HL-60 (cell line): ENCODE data around the gene TMEM234.
A peak's percentile ranks its signal among the peaks of the same experiment; 100 is the strongest.

Experiments
- DNase-seq, 2 experiments: peaks; one replicate each; pipeline ENCODE4 v3.0.0-alpha.2; 2010 to 2020; ENCODE audit warnings: low read depth in 1 of 2, low spot score in 1 of 2
- H3K27ac ChIP-seq: fragments of 250-450 bp; sonication (Bioruptor Pico); replicated peaks from 2 replicates; pipeline ENCODE4 v1.5.1; 2020; ENCODE audit warnings: mild to moderate bottlenecking, moderate library complexity
- H3K27me3 ChIP-seq: fragments of 250-450 bp; sonication (Bioruptor Pico); 2 replicates; pipeline ENCODE4 v1.5.1; 2021; ENCODE audit warnings: mild to moderate bottlenecking, moderate library complexity; ENCODE audit not compliant: insufficient read depth, poor library complexity, severe bottlenecking
- H3K4me3 ChIP-seq: replicated peaks from 2 replicates; pipeline ENCODE4 v1.5.1; 2011; ENCODE audit warnings: mild to moderate bottlenecking, control low read depth, low read length; ENCODE audit not compliant: insufficient read depth
- GABPA ChIP-seq: IDR thresholded peaks from 2 replicates; pipeline ENCODE4 v1.6.1; 2012; ENCODE audit warnings: low read depth
- POLR2AphosphoS5 ChIP-seq: IDR thresholded peaks from 2 replicates; pipeline ENCODE4 v1.6.1; 2012; ENCODE audit warnings: low read depth
- SPI1 ChIP-seq: IDR thresholded peaks from 2 replicates; pipeline ENCODE4 v1.6.1; 2012; ENCODE audit warnings: low read depth, mild to moderate bottlenecking, borderline replicate concordance
- TF ChIP-seq, protein P1 (sequence below): IDR thresholded peaks from 2 replicates; pipeline ENCODE4 v1.6.1; 2012; ENCODE audit warnings: low read depth; ENCODE audit not compliant: insufficient replicate concordance
- TF ChIP-seq, protein P2 (sequence below): IDR thresholded peaks from one replicate; pipeline ENCODE4 v1.5.1; 2011; ENCODE audit warnings: low read length, control low read depth, inconsistent platforms; ENCODE audit not compliant: insufficient read depth

The TMEM234 gene

DNA sequence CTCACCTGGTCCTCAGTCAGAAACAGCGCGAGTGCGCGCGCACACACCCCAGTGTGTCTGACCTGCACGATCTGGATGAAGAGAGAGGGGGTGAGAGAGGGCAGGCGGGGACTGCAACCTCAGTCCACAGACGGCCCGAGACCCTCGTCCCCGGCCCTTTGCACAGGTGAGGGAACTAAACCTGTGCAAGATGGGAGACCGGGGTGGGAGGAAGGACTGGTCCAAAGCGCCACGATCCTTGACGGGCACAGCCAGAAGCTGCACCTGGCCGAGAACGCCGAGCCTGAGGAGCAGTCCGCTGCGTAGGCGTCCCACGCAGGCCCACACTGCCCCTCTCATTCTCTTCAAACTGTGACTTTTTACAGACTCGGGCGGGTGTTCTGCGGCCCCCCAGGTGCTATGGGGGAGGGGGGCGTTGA is 17.2 kb downstream of the TMEM234 start:
- peak overlapping the region; percentile 75 for H3K4me3 ChIP-seq
- no peaks in the 10 kb centered on the region for H3K27me3 ChIP-seq
- TF ChIP-seq, protein P1, sequence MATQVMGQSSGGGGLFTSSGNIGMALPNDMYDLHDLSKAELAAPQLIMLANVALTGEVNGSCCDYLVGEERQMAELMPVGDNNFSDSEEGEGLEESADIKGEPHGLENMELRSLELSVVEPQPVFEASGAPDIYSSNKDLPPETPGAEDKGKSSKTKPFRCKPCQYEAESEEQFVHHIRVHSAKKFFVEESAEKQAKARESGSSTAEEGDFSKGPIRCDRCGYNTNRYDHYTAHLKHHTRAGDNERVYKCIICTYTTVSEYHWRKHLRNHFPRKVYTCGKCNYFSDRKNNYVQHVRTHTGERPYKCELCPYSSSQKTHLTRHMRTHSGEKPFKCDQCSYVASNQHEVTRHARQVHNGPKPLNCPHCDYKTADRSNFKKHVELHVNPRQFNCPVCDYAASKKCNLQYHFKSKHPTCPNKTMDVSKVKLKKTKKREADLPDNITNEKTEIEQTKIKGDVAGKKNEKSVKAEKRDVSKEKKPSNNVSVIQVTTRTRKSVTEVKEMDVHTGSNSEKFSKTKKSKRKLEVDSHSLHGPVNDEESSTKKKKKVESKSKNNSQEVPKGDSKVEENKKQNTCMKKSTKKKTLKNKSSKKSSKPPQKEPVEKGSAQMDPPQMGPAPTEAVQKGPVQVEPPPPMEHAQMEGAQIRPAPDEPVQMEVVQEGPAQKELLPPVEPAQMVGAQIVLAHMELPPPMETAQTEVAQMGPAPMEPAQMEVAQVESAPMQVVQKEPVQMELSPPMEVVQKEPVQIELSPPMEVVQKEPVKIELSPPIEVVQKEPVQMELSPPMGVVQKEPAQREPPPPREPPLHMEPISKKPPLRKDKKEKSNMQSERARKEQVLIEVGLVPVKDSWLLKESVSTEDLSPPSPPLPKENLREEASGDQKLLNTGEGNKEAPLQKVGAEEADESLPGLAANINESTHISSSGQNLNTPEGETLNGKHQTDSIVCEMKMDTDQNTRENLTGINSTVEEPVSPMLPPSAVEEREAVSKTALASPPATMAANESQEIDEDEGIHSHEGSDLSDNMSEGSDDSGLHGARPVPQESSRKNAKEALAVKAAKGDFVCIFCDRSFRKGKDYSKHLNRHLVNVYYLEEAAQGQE: no peak
- H3K27ac ChIP-seq: peak overlapping the region; percentile 70
- DNase-seq: no peak

DNA sequence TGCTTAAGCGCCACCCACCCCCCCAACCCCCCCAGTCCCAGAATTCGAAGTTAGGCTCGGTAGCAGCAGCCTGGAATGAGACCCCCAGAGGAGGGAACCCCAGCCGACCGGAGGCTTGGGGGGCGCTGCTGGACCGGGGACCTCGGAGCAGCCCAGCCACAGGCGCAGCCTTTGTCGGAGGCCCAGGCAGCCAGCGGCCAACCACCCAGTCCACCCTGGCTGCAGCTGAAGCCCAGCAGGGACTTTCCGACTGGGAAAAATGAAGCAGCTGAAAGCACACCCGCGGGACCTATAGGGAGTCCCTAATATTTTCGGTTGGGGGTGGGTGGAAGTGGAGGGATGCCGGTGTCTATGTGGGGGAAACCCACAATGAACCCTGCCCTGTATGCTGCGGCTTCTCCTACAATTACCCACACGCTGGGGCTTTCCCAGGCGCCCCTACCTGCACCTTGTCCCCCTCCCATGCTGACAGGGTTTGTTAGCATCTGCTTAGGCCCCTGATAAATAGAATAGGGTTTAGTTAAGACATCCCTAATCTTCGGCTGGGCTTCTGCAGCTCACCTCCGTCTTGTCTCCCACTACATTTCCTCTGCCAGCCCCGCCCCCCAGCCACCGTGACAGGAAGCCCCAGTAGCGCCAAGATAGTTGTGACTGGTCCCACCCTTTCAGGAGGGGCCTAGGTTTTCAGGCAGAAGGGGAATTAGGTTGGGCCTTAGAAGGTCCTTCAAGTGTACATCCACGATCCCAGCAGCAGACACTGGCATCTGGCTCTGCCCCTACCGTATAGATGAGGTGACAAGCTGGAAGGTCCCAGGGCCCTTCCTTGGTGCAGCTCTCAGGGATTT is 20.9 kb downstream of the TMEM234 start:
- Histone ChIP-seq H3K27me3 (no peaks in the 10 kb centered on the region), H3K4me3 (no peak overlapping the region; the same call in 1 of the 2 replicates), H3K27ac (no peak overlapping the region)
- no peak for TF ChIP-seq POLR2AphosphoS5
- no peak for DNase-seq

DNA sequence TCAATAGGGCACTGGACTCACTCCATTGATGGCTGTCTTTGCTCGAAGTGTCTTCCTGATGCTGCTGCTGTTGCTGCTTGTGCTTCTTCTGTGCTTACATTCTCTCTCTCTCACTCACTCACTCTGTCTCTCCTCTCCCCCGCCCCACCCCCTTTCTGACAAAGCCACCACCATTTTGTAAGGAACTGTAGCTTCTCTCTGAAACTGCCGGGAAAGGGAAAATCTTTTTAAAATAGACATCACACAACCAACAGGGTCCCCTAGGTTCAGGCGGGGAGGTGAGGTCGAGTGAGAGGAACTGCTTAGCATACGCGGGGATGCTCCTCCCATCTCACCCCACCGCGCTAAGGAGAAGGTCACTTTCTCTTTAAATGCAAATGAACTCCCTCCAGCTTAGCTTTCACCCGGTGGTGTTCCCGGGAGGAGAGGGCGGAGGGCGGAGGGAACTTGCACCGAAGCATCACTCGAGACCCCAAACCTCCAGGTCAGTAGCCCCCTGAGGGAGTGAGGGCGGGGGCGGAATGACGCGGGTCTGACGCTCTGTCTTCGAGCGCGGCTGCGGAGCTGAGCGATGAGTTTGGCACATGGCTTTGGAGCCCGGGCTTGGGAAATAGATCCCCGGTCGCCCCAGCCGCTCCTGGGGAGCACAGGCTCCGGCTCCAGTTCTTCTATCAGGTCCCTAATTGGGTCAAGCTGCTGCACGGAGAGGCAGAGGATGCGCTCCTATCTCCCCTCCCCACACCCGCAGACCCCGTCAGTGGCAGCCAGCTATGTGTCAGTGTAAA is 21.7 kb downstream of the TMEM234 start, which contains the start of gene CCDC28B:
Gene CCDC28B (plus strand): TSS at position 370 of the 785 bp plus-strand sequence. CDS start 1,341 bp downstream, outside the sequence.
- peak; percentile 22; the same call in 1 of the 2 replicates for TF ChIP-seq SPI1
- TF ChIP-seq, protein P1: no peak
- Histone ChIP-seq H3K4me3 (peak within 1 kb of the TSS; percentile 42), H3K27me3 (no peaks in the 10 kb centered on the region), H3K27ac (no peak within 1 kb of the TSS)
- peak in 1 of 2 experiments; percentile 21 for DNase-seq

DNA sequence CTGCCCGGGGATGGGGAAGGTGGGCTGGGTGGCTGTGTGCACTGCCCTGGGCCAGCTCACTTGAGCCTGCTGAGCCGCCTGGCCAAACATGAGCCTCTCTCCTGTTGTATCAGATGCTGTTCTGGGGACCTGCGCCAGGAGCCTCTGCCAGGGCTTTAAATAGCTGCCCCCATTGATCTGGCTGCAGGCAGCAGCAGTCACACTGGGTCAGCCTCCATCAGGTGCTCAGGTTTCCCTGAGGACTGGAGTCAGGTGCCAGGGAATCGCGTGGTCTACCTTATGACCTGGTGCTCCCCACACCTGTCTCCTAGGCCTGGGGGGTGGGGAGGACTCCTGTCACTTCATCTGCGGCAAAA is 22.5 kb downstream of the TMEM234 start:
- DNase-seq: no peak
- no peak overlapping the region for H3K27ac ChIP-seq
- H3K27me3 ChIP-seq: no peaks in the 10 kb centered on the region
- TF ChIP-seq POLR2AphosphoS5 (no peak), GABPA (no peak), SPI1 (no peak)
- TF ChIP-seq, protein P2, sequence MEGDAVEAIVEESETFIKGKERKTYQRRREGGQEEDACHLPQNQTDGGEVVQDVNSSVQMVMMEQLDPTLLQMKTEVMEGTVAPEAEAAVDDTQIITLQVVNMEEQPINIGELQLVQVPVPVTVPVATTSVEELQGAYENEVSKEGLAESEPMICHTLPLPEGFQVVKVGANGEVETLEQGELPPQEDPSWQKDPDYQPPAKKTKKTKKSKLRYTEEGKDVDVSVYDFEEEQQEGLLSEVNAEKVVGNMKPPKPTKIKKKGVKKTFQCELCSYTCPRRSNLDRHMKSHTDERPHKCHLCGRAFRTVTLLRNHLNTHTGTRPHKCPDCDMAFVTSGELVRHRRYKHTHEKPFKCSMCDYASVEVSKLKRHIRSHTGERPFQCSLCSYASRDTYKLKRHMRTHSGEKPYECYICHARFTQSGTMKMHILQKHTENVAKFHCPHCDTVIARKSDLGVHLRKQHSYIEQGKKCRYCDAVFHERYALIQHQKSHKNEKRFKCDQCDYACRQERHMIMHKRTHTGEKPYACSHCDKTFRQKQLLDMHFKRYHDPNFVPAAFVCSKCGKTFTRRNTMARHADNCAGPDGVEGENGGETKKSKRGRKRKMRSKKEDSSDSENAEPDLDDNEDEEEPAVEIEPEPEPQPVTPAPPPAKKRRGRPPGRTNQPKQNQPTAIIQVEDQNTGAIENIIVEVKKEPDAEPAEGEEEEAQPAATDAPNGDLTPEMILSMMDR: no peak
- TF ChIP-seq, protein P1: no peak
- no peak overlapping the region for H3K4me3 ChIP-seq
